Measurements from ENCODE around the gene DST.

- TF ChIP-seq POLR2AphosphoS5 (IDR thresholded peaks at IDR 0.05; ENCODE audit: low read depth, low read length) (no peak), POLR2A (IDR thresholded peaks at IDR 0.05; ENCODE audit: borderline replicate concordance, extremely low read depth, insufficient read depth, insufficient read length) (no peak), CTCF (IDR thresholded peaks at IDR 0.05 in 2 of 3, conservative IDR thresholded peaks at IDR 0.05 in 1 of 3; ENCODE audit: borderline replicate concordance in 1 of 3, insufficient read depth in 1 of 3, low read depth in 2 of 3, low read length in 2 of 3) (no peak), EZH2 (IDR thresholded peaks at IDR 0.05) (no peak), ELF1 (IDR thresholded peaks at IDR 0.05; ENCODE audit: borderline replicate concordance, low read depth) (no peak), MAX (IDR thresholded peaks at IDR 0.05) (no peak), FOSL1 (IDR thresholded peaks at IDR 0.05; ENCODE audit: low read depth) (no peak), ZFX (IDR thresholded peaks at IDR 0.05) (no peak), CEBPB (IDR thresholded peaks at IDR 0.05; ENCODE audit: low read depth) (no peak), JUND (IDR thresholded peaks at IDR 0.05) (no peak), SRF (IDR thresholded peaks at IDR 0.05; ENCODE audit: low read depth) (no peak), CBX3 (IDR thresholded peaks at IDR 0.05; ENCODE audit: low read depth) (no peak), SIN3A (IDR thresholded peaks at IDR 0.05; ENCODE audit: low read depth) (no peak), YY1 (IDR thresholded peaks at IDR 0.05; ENCODE audit: extremely low read depth, insufficient replicate concordance, low read depth, low read length) (no peak)
Measured at GRCh38 chr6:56541030-56541600, 101.6 kb downstream of the DST start.
